DND-41 (cell line): ENCODE results near the gene KRTAP13-4.

Experiments
- ATAC-seq: fragments of 200-7000 bp; cut with Tn5 transposase; 3 replicates; pipeline ENCODE4 v1.9.1; 2021; ENCODE audit warnings: low read depth; ENCODE audit not compliant: insufficient read depth
- DNase-seq: peaks from one replicate; pipeline ENCODE4 v3.0.0-alpha.2; 2020
- H2AFZ ChIP-seq: 2 replicates; pipeline ENCODE4 v1.6.0; 2012; ENCODE audit warnings: low read depth, low read length
- H3K27ac ChIP-seq: 2 replicates; pipeline ENCODE4 v1.5.1; 2012; ENCODE audit warnings: low read length, inconsistent platforms
- H3K27me3 ChIP-seq: fragments of 200-600 bp; sonication (generic); 2 replicates; pipeline ENCODE4 v1.6.0; 2012; ENCODE audit warnings: low read length, mild to moderate bottlenecking, inconsistent platforms; ENCODE audit not compliant: insufficient read depth, poor library complexity
- H3K36me3 ChIP-seq: 2 replicates; pipeline ENCODE4 v1.5.1; 2012; ENCODE audit warnings: low read length, inconsistent platforms; ENCODE audit not compliant: insufficient read depth
- H3K4me1 ChIP-seq: 2 replicates; pipeline ENCODE4 v1.5.1; 2012; ENCODE audit warnings: mild to moderate bottlenecking, low read length; ENCODE audit not compliant: insufficient read depth
- H3K4me2 ChIP-seq: 2 replicates; pipeline ENCODE4 v1.6.0; 2012; ENCODE audit warnings: mild to moderate bottlenecking, moderate library complexity, low read length, inconsistent platforms; ENCODE audit not compliant: insufficient read depth
- H3K4me3 ChIP-seq, 2 experiments: fragments of 200-600 bp in 1 of 2; shearing (Covaris generic) in 1 of 2; 2 replicates each; pipeline ENCODE4 v1.5.1; 2012 to 2016; ENCODE audit warnings: inconsistent platforms in 2 of 2, low read length in 2 of 2, mild to moderate bottlenecking in 2 of 2, low read depth in 1 of 2, moderate library complexity in 1 of 2
- H3K79me2 ChIP-seq: 2 replicates; pipeline ENCODE4 v1.6.0; 2012; ENCODE audit warnings: low read length, inconsistent platforms; ENCODE audit not compliant: insufficient read depth
- H3K9ac ChIP-seq: 2 replicates; pipeline ENCODE4 v1.6.0; 2012; ENCODE audit warnings: low read depth, mild to moderate bottlenecking, inconsistent platforms, low read length, moderate library complexity
- H3K9me3 ChIP-seq: 2 replicates; pipeline ENCODE4 v1.5.1; 2012; ENCODE audit warnings: low read length, moderate library complexity, mild to moderate bottlenecking, inconsistent platforms; ENCODE audit not compliant: insufficient read depth, severe bottlenecking
- H4K20me1 ChIP-seq: 2 replicates; pipeline ENCODE4 v1.6.0; 2012; ENCODE audit warnings: low read length; ENCODE audit not compliant: insufficient read depth
- EZH2 ChIP-seq: IDR thresholded peaks from 3 replicates; pipeline ENCODE4 v1.6.1; 2012; ENCODE audit warnings: borderline replicate concordance, low read depth, mild to moderate bottlenecking, moderate library complexity, low read length, inconsistent platforms; ENCODE audit not compliant: severe bottlenecking
- TF ChIP-seq, protein P1 (sequence below): IDR thresholded peaks from 2 replicates; pipeline ENCODE4 v1.5.1; 2012; ENCODE audit warnings: borderline replicate concordance, low read length, moderate library complexity, mild to moderate bottlenecking; ENCODE audit not compliant: poor library complexity, severe bottlenecking; ENCODE audit errors: extremely low read depth

The KRTAP13-4 gene

DNA sequence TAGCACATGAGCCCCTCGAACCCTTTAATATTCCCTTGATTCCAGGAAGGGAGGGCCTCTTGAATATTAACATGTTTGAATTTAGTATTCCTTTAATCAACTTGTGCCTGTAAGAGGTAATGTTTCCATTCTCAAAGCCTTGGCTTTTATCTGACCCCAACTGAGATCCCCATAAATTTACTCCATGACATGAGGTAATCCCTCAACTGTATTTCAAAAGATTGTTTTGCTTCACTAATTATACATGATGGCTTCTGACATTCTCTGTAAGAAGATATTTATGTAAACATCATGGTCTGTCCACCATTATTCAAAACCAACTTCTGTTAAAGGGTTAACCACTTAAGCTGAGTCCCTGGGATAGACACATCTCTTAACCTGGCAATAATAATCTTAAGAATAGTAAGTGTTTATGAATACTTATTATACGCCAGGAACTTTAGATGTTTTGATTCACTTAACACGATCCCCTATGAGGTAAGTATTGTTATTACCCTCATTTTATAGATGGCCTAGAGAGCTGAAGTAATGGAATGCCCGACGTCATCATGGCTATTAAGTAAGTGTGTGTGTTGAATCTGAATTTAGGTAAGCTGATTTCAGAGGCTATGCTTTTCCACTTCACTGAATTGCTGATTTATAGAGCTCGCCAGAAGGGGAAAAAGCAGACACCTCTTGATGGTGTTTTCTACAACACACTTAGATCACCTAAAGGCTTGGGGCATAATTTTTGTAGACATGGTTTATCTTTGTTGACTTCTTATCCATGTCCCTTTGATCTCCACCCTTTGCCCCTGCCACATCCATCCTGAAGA lies 39.1 kb downstream of the KRTAP13-4 start:
- ATAC-seq (no peak), DNase-seq (no peak)
- no peak for TF ChIP-seq EZH2
- TF ChIP-seq, protein P1, sequence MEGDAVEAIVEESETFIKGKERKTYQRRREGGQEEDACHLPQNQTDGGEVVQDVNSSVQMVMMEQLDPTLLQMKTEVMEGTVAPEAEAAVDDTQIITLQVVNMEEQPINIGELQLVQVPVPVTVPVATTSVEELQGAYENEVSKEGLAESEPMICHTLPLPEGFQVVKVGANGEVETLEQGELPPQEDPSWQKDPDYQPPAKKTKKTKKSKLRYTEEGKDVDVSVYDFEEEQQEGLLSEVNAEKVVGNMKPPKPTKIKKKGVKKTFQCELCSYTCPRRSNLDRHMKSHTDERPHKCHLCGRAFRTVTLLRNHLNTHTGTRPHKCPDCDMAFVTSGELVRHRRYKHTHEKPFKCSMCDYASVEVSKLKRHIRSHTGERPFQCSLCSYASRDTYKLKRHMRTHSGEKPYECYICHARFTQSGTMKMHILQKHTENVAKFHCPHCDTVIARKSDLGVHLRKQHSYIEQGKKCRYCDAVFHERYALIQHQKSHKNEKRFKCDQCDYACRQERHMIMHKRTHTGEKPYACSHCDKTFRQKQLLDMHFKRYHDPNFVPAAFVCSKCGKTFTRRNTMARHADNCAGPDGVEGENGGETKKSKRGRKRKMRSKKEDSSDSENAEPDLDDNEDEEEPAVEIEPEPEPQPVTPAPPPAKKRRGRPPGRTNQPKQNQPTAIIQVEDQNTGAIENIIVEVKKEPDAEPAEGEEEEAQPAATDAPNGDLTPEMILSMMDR = no peak
- no peaks in the 10 kb centered on the region for H3K79me2 ChIP-seq
- no peaks in the 10 kb centered on the region for H4K20me1 ChIP-seq
- no peak overlapping the region for H3K9ac ChIP-seq
- no peak overlapping the region for H3K27ac ChIP-seq
- H3K4me3 ChIP-seq = no peak overlapping the region
- H3K9me3 ChIP-seq = no peaks in the 10 kb centered on the region
- no peaks in the 10 kb centered on the region for H3K36me3 ChIP-seq
- no peak overlapping the region for H2AFZ ChIP-seq
- no peaks in the 10 kb centered on the region for H3K4me1 ChIP-seq
- H3K27me3 ChIP-seq = no peaks in the 10 kb centered on the region
- no peak overlapping the region for H3K4me2 ChIP-seq

DNA sequence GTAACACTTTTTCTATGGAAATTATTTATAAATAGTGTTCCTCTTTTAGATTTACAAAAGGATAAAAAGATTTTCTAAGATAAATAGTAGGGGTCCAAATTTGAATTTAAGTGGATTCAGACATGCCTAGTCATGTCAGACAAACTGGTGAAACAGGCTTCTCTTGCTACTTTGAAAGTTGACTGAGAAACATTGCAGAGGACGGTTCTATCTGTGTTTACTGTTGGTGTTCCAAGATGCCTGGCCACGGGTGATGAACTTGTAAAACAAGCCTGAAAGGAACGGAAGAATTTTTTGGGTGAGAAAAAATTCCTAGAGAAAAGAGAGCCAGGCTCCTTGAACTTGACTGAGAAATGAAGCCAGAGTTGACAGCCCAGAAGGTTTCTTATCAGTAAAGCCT lies 48.0 kb downstream of the KRTAP13-4 start:
- DNase-seq = no peak
- H3K4me1 ChIP-seq = no peaks in the 10 kb centered on the region
- no peaks in the 10 kb centered on the region for H3K36me3 ChIP-seq
- H3K79me2 ChIP-seq = no peaks in the 10 kb centered on the region
- no peak for TF ChIP-seq EZH2
- TF ChIP-seq, protein P1 = no peak
- H4K20me1 ChIP-seq = no peaks in the 10 kb centered on the region
- H3K9ac ChIP-seq = no peak overlapping the region
- H3K9me3 ChIP-seq = no peaks in the 10 kb centered on the region
- no peak overlapping the region for H3K4me2 ChIP-seq
- no peak overlapping the region for H2AFZ ChIP-seq
- ATAC-seq = no peak
- no peak overlapping the region for H3K27ac ChIP-seq
- H3K4me3 ChIP-seq = no peak overlapping the region
- H3K27me3 ChIP-seq = no peaks in the 10 kb centered on the region

DNA sequence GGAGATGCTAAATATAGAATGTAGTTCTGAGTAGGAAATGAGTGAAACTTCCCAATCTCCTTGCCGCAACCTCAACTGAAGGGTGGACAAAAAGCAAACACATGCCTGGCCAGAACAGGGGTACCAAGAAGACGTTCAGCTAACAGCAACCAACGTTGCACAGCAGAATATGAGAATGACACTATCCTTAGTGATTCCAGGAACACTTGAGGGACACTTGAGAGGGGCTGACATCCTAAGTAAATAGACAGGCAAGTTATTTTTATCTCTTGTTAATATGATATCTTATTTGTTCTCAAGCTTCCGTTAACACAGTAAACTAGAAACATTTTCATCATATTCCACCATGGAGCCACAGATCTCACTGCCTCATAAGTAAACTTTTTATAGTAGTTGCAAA lies 49.2 kb downstream of the KRTAP13-4 start:
- TF ChIP-seq, protein P1 = no peak
- no peak for TF ChIP-seq EZH2
- Histone ChIP-seq H3K27ac (no peak overlapping the region), H3K27me3 (no peaks in the 10 kb centered on the region), H3K4me3 (no peak overlapping the region), H3K9me3 (no peaks in the 10 kb centered on the region), H4K20me1 (no peaks in the 10 kb centered on the region), H3K4me2 (no peak overlapping the region), H2AFZ (no peak overlapping the region), H3K4me1 (no peaks in the 10 kb centered on the region), H3K9ac (no peak overlapping the region), H3K79me2 (no peaks in the 10 kb centered on the region), H3K36me3 (no peaks in the 10 kb centered on the region)
- DNase-seq (no peak), ATAC-seq (no peak)
